Measurements from ENCODE around the gene AKAP6.

AKAP6 gene, protein sequence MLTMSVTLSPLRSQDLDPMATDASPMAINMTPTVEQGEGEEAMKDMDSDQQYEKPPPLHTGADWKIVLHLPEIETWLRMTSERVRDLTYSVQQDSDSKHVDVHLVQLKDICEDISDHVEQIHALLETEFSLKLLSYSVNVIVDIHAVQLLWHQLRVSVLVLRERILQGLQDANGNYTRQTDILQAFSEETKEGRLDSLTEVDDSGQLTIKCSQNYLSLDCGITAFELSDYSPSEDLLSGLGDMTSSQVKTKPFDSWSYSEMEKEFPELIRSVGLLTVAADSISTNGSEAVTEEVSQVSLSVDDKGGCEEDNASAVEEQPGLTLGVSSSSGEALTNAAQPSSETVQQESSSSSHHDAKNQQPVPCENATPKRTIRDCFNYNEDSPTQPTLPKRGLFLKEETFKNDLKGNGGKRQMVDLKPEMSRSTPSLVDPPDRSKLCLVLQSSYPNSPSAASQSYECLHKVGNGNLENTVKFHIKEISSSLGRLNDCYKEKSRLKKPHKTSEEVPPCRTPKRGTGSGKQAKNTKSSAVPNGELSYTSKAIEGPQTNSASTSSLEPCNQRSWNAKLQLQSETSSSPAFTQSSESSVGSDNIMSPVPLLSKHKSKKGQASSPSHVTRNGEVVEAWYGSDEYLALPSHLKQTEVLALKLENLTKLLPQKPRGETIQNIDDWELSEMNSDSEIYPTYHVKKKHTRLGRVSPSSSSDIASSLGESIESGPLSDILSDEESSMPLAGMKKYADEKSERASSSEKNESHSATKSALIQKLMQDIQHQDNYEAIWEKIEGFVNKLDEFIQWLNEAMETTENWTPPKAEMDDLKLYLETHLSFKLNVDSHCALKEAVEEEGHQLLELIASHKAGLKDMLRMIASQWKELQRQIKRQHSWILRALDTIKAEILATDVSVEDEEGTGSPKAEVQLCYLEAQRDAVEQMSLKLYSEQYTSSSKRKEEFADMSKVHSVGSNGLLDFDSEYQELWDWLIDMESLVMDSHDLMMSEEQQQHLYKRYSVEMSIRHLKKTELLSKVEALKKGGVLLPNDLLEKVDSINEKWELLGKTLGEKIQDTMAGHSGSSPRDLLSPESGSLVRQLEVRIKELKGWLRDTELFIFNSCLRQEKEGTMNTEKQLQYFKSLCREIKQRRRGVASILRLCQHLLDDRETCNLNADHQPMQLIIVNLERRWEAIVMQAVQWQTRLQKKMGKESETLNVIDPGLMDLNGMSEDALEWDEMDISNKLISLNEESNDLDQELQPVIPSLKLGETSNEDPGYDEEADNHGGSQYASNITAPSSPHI (N-terminal part only)

DNA sequence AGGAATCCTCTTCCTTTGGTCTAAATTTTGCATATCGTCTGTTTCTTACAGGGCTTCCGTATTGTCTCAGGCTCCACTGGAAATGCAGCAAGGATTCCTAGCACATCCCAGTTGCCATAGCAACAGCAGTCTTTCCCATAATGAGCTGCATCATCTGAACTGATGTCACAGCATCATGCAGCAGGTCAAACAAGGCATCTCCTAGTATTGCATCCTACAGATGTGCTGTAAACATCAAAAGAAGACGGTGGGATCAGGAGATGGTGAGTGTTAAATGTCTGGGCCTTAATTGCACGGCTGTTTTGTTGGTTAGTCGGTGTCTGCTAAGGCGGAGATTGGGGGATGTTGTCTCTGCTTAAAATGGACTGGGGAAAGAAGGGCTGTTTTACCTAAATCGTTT lies at the start of gene AKAP6:
Gene AKAP6 (plus strand): TSS at position 153 of the 400 bp plus-strand sequence. CDS start 104,196 bp downstream, outside the sequence.
- DNase-seq = no peak

DNA sequence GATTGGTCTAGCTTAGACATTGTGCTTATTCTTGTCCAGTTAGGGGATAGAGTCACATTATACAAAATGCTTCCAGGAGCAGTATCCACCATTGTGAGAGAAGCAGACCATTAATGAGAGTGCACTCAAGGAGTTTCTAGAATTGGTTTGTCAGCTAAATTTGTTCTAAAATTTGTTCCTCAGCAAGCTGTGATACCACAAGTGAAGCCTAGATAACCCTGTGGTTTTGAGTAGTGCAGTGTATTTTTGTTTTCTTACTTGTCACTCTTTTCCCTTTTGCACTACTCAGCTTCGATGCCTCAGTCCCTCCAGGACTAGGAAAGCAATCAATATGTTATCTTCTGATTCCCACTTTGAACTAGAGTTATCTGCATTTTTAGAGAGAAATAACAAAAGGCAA lies 42.5 kb upstream of the AKAP6 start:
- DNase-seq = peak; percentile 18

DNA sequence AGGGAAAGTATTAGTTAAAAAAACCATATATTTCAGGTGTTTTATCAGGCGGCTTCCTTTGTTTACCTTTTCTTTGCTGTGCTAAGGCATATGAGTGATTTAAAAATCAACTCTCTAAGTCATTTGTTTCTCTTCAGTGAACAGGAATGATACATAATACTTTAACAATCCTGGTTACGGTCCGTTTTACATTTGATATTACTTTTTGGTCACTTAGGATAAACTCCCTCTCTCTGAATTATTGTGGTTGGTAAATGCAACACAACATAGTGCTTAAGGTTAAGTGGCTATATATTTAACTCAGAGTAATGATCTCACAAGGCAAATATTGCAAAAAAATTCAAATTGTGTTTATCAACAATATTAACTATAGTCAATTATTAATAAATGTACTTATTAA lies 32.7 kb upstream of the AKAP6 start:
- DNase-seq = no peak

DNA sequence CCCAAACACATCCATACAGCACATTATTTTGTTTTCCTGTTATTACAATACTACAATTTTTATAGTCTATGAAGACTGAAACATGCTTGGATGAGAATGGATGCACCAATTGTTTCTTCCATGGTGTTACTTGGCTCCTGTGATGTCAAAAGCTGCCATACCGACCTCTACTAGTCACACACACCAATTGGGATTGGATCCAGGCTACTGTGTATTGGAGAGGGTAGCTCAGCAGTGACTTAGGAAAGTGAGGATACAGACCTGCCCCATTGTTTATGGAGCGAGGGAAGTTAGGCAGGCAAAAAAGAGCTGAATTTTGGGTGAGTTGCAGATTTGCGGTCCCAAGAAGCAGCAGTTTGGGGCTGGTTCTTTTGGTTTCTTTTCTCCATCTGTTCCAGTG lies 30.8 kb upstream of the AKAP6 start:
- DNase-seq = no peak

DNA sequence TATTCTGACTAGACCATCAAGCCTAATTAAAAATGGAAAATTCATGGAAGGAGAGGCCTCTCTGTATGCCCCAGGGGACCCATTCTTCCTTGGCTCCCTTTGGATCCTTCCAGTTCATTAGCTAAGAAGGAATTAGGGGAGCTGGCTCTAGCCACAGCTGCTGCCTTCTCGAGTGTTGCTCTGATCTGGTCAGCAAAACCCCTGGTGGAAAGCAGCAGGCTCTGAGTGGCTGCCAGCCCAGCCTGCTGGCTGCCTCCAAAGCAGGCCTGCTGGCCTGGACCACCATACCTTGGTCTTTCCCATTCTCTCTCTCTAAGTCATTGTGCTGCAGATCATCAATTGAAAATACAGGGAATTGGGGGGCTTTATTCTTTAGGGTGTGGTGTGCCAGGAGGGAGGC lies 29.0 kb upstream of the AKAP6 start:
- DNase-seq = no peak

DNA sequence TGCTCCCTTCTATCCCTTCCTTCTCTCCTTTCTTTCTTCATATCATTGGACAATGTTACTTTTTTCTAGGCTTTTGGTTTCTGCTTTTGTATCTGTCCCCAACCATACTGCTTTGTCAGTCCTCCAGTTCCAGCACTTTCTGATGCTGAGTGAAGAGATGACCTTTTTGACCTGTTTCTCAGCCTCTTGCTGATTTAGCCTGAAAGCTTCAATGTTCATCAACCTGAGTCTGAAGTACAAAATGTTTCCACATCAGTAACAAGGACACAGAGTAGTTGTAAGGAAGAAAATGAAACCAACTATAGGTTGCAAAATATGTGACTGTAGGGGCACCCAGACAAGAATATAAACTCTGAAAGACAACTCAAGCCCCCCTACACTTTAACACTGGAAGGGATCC lies 25.2 kb upstream of the AKAP6 start:
- no peak for DNase-seq

DNA sequence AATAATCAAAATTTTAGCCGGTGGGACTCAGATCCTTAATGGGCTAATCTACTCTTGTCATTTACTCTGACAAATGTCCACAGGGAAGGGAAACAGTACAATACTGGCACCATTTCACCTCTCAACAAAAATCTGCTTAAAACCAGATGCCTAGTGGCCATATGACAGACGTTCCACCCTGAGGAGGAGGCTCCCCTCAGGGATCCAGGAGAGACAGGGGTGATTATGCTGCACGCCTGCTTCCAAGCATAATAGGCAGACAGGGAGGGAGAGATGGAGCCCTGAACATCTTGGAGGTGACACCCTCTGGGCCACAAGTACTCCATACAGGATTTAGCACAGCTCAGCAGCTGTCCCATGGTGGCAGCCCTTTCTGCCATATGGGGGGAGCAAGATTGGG lies 24.8 kb upstream of the AKAP6 start:
- no peak for DNase-seq

DNA sequence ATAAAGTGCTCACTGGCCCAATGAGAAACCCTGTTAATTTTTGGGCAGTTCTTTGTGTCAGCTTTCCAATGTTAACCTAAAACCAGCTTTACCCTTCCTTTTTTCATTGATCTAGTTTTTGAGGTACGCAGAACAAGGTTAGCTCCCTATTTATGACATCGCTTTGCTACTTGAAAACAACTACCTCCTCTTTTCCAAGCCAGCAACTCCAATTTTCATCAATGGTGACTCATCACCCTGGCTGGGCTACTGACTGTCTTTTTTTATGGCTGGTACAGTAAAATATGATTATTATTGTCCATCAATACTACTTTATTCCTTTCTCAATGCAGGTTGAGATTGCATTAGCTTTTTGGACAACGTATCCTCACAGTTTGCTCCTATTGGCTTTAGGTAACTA lies 22.5 kb upstream of the AKAP6 start:
- no peak for DNase-seq

DNA sequence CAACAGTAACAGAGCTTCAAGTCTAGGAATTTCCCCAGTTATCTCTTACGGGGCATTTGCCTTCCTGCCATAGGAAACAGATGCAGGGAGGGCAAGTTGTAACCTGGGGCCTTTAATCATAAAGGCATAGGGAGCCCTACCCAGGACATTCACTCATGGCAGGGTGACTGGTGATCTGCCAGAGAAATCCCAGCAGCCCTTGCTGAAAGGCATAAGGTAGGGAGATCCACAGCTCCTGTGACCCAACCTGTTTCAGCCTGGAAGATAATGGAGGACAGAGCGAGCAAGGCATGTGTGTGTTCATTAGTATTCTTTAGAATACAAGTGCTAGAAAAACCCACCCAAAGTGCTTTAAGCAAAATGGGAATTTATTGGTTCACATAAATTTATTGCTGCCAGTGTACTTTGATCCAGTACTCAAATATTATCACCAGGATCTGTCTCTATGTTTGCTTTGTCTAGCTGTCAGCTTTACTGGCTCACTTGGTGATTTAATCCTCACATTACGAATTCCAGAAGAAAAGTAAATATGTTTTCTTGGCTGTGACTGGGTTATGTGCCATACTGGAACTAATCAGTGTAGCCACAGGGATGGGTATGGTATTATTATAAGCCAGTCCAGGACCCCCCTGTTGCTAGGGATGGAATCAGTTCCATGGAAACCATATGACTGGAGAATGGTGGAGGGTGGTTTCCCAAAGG lies 21.1 kb upstream of the AKAP6 start:
- DNase-seq = no peak

DNA sequence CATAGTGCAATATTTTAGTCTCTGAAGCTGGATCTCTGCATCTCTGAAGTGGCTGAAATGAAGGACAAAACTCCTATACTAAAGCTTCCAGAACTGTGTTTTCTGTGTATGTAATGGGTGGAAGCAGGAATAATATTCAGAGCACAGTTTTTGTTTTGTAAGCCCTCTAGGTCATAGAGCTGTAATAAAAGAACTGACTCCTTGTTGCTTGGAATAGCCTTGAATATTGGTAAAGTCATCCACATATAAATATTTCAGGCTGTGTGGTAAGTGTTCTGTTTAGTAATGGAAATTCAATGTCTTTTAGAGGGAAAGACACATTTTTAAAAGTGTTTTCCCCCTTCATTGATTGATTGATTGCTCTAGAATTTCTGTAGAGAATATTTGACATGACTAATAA lies 18.2 kb upstream of the AKAP6 start:
- no peak for DNase-seq

DNA sequence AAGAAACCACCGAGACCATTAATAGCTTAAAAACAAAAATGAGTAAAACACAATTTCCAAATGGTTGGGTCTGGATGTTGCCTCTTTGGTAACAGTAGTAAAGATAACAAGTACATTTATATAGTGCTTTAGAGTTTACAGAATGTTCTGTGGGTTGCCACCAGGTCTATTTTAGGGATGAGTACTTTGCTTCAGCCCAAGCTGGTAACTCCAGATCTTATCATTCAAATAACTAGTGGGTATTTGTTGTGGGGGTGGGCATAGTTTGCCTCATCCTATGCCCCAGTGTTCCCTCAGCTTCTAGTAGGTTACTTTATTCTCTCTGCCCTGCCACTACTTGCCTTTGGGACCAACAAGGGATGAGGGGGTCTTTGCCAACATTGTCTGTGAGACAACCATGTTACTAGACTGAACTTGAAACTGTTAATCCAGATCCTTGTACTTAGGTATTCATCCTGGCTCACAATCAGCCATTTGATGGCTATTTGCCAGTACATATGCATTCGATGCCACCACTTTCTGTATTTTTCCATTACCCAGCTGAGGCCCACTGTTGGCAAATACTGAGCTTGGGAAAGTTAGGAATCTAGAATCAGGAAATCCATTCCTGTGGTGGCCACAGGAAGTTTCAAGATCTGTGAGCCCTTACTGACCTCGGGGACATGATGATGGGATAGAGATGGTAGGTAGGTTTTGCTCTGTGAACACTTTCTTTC lies 17.6 kb upstream of the AKAP6 start:
- no peak for DNase-seq

DNA sequence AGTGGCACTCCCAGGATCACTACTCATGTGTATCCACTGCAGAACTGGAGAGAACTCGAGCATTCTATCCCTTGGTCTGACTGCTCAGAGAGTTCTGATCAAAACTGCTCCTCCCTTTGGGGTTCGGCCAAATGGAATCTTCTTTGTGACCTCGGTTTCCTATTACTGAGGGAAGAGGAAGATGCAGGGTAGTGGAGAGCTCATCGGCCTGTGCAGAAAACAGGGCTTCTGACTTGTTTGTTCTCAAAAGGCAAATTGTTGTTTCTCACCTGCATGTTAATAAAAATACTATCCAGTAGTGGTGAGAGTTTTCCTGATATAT lies 17.1 kb upstream of the AKAP6 start:
- DNase-seq = no peak

DNA sequence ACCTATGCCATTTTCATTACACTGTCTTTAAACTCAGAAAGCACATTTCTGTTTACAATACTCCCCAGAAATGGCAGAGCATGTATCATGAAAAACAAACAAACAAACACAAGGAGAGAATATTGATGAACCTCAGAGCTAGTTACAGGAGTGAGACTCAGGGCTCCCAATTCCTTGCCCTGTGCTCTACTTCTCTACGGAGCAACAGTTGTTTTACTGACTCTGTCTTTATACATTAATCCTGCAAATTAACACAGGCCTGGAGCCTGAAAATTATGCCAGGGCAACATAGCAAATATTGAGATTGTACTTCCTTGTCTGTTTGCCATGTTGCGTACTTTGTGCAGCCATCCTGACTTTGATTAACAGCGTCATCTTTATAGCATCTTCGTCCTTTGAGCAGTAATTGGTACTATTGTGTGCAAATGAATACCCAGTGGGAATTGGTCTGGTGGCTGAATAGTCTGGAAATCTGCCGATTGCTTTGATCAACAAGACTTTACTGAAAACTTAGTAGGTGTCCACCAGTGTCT lies 15.2 kb upstream of the AKAP6 start:
- no peak for DNase-seq

DNA sequence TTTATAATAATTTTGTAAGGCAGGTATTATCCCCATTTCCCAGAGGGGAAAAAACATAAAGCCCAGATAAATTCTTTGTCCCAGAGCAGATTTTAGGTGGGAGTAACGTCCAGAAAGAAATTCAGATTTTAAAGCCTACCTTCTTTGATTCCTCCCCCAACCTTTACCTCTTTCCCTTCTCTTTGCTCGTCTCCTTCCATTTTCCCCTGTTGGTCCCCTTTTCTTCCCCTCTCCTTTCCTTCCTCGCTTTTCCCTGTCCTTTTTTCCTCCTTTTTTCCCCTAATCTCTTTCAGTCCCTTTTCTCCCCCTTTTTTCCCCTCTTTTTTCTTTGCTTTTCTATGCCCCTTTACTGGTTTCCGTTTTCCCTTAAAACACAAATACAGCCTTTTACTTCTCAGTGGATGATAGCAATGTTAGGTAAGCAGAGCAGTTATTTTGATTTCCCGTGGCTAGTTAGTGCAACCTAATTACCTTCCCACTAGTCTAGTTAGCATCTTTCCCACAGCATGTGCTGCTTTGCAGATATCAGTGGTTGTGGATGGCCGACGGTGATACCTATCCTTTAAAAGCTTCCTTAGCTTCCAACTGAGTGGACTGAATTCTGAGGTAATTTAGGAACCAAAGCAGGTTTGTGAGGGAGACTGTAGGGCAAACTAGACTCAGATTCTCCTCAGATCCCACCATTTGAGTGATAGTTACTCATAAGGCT lies 10.9 kb upstream of the AKAP6 start:
- DNase-seq = no peak

DNA sequence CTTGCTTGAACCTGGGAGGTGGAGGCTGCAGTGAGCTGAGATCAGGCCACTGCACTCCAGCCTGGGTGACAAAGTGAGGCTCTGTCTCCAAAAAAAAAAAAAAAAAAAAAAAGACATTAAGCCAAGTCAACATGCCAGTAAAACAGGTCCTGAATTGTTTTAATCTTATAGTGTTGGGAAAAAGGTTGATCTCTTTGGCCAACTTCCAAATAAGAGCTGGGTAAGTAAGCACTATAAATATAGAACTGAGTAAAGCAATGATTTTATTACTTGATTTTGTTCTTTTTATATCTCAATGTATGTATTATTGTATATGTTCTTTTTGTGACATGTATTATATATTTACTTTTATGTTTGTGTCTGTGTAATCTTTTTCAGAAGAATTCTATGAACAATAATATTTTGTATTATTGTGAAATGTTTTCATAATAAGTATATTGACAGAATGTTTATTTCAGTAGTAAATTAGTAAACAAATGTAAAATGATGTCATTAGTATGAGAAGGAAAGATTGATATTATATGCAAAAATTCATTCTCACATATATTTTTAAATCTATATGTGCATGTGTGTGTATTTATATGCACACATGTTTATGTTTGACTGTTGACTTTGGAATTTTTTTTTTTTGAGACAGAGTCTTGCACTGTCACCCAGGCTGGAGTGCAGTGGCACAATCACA lies 9.6 kb upstream of the AKAP6 start:
- DNase-seq = no peak

DNA sequence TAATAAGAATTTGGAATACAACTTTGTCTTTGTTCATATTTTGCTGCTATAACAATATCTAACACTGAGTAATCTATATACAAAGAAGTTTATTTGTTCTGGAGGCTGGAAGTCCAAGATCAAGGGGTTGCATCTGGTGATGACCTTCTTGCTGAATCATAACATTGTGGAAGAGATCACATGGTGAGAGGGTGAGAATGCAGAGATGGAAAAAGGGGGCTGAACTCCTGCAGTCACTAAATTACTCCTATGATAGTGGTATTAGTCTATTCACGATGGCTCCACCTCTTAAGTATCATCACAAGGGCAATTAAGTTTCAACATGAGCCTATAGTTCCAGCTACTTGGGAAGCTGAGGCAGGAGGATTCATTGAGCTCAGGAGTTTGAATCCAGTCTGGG lies 4.5 kb upstream of the AKAP6 start:
- DNase-seq = no peak

DNA sequence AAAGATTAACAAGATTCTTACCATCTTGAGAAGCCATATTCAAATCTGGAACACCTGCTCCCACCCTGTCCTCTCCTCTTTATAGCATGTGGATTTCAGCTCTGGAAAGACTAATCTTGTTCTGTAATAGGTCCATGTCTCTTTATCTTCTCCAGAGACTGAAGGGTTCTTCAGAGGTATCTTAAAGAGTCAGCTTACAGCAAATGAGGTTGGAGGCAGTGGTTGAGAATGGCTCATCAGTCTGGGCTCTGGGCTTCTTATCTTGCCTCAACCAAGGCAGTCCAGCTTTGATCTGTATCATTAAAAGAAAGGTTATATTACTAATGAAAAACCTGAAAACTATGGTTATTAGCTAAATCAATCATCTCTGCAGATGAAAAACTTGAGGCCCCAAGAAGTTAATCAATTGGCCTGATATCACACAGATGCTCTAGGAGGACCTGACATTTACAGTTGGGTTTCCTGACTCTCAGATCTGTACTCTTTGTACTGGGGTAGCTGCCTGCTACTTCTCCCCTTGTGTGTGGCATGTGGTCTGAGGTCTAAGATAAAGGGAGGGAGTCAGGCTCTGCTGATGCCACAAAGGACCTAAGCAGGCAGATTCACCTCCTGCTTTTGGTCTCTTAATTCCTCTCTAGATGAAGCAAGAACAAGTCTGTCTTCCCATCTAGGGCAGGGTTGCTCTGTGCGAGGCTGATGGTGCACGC lies 1.7 kb upstream of the AKAP6 start:
- peak; percentile 20 for DNase-seq

DNA sequence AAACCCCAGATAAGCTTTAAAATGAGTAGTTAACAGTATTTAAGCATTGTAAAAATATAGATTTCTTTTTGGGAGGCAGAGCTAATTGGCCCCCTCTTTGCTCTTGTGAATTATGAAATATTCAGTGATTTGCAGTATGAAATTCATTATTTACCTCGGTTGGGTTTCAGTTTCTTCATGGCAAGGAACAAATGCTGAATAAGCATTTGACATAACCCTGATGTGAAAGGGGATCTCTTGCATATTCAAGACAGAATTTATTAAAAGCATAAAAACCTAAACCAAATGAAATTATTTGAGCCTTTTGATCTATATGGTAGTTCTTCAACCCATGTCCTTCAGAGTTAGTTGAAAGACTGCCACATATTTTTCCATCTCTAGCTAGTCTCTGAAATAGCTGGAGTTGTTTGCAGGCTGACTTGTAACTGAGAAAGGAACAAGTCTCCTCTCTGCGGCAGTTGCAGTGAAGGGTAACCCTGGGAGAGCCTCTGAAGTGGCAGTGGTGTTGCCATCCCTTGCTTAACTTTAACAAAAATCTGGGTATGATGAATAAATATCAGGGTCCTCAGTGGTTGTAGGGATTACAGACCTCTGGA lies 690 bp downstream of the AKAP6 start:
- no peak for DNase-seq

DNA sequence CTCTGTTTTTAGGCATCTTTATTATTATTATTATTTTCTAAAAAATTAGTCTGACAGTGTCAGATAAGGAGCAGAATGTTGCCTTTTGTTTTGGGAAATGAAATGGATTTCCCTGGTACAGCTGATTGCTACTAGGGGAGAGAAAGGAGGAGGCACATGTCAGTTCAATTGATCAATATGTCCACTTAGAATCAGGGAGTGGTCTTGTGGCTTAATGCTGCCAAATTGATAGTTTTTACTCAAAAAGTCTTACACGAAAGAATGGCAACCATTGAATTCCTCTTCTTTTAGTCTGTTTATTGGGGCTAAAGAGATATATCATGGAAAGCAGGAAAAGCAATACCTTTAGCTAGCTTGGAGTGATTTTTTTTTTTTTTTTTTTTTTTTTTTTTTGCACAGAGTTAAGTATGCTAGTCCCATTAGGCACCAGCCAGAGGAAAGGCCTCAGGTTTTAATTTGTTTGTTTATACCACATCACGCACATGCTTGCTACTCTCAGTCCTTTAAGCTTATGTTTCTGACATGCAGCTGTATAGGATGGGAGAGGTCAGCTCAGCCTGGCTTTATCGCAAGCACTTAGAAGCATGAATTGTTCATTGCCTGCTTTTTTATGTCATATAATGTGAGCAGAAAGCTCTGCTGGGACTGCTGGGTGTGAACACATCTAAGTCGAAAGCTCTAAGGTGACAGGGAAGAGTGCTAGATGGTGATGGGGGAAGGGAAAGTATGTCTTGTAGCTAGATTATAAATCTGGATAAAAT lies 1.4 kb downstream of the AKAP6 start:
- DNase-seq = no peak

All from OCI-M1 (cell line).